GM19240 (cell line): ENCODE results near the gene ATF6B.
"Not testable (repeated sequence)": the region's sequence is repeated elsewhere in the genome, so short reads cannot be mapped to it uniquely, and the experiment has no call there.

Source experiments
- DNase-seq: peaks from one replicate; pipeline ENCODE4 v3.0.0; 2011; ENCODE audit warnings: low spot score; ENCODE audit not compliant: insufficient read length

ATF6B gene

GRCh38 chr6:32108094-32108627 lies 19.9 kb downstream of the ATF6B start:
- no peak for DNase-seq

- DNase-seq, result no peak
Observed at GRCh38 chr6:32107406-32107805, 20.6 kb downstream of the ATF6B start.

GRCh38 chr6:32105433-32105832 lies 22.6 kb downstream of the ATF6B start:
- no peak for DNase-seq

- no peak for DNase-seq
Observed at GRCh38 chr6:32102255-32102654, 25.8 kb downstream of the ATF6B start.

DNA sequence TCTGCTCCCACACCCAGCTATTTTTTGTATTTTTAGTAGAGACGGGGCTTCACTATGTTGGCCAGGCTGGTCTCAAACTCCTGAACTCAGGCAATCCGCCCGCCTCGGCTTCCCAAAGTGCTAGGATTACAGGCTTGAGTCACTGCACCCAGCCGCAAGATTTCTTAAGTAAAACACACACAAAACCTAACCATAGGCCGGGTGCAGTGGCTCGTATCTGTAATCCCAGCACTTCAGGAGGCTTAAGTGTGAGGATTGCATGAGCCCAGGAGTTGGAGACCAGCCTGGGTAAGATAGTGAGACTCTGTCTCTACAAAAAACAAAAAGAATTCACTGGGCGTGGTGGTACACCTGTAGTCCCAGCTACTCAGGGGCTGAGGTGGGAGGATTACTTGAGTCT lies 27.8 kb downstream of the ATF6B start:
- DNase-seq, result not testable (repeated sequence)

- DNase-seq, result no peak
Observed at GRCh38 chr6:32097364-32097763, 30.7 kb downstream of the ATF6B start.

GRCh38 chr6:32096394-32097258 lies 31.4 kb downstream of the ATF6B start:
- no peak for DNase-seq

DNA sequence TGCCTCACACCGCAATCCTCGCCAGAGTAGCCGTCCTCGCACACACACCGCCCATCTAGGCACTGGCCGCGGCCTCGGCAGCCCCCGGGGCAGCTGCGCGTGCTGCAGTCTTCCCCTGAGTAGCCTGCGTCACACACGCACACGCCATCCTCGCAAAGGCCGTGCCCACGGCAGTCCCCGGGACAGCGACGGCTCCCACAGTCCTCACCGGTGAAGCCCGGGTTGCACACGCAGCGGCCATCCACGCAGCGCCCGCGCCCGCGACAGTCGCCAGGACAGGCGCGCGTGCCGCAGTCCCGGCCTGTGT lies 32.0 kb downstream of the ATF6B start:
- no peak for DNase-seq

GRCh38 chr6:32095338-32096086 lies 32.5 kb downstream of the ATF6B start:
- no peak for DNase-seq

DNA sequence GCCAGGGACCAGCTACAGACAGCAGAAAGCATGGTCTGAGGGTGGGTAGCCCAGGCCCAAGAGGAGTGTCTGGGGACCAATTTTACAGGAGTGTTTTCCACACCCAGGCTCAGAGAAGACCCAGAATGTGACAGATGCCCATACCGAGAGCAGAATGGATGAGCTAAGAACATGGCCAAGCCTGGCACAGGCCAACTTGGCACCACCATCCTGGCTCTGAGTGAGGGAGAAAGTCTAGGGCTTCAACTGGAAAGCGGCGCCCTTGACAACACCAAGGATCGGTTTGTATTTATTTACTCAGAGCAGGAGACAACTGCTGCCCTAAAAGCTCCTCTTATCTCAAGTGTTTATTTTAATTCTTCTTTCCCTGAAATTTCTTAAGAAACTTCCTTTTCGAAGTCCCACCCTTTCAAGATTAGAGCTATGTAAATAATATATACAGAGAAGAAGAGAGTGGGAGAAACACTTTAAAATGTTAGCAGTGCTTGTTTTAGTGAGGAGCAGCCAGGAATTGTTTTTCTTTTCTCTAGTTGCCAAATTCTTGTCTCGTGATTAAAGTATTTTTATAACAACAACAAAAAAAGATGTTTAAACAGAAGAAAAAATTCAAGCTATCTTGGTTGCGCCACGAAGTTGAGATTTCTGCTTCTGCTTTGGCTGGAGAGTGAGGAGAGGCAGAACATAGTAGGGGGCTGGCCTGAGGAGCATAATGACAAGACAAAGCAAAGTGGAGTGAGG lies 35.1 kb downstream of the ATF6B start:
- no peak for DNase-seq

- no peak for DNase-seq
Observed at GRCh38 chr6:32089082-32089828, 38.8 kb downstream of the ATF6B start.

DNA sequence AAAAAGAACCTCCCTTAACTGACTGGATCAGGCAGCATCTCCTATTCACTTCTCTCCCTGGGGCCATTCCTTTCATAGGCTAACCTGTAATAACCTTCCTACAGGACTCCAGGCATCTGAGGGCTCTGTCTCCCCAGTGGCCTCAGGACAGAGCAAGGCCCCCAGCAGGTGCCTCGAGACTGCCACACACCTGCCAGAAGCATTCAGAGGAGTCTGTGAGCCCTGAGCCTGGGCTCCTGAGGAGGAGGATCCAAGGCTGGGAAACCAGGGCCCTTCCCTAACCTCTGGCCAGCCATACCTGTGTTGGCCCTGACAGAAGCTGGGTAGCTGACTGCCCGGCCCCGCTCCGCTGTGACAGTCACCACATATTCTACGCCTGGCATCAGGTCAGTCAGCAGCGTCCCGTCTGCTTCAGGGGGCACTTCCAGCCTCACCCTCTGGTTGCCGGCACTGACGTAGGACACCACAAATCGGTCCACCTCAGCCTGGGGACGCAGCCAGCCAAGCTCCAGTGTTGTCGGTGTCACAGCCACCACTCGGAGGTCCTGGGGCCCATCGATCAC lies 39.5 kb downstream of the ATF6B start:
- no peak for DNase-seq

- no peak for DNase-seq
Observed at GRCh38 chr6:32087574-32088486, 40.2 kb downstream of the ATF6B start.

DNA sequence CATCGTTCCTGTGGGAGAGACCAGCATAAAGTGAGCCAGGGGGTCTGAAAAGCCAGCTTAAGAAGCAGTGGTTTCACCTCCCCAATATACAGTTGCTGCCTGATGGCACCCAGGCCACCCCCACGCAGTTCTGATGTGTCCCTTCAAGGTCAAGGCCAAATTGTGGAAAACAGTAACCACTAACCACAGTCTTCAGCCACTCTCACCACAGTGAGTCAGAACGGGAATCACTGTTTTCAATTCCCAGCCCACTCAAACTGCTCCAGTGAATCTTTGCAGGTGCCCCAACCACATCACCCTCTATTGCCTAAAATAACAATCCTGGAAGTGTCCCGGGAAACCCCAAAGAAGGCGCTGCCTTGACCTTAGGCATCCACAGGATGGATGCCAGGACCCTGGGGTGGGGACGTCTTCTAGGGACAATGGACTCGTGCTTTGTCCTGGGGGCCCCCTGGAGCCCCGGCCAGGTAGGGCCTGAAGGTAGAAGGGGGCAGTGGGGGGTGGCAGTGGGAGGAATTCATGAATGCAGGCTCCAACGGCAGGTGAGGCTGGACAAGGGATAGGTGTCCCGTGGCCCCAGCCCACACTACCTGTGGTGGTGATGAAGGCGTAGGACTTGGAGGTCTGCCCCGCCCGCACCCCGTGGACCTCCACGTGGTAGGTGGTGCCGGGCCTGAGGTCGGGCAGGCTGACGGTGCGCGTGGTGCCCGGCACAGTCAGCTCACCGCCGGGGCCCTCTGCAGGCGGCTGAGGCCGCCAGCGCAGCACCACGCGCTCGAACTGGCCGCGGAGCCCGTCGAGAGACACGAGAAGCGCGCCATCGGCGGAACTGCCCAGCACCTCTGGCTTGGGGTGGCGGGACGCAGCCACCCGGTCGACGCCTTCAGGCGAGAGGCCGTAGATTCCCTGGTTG lies 41.1 kb downstream of the ATF6B start:
- peak; percentile 65 for DNase-seq

DNA sequence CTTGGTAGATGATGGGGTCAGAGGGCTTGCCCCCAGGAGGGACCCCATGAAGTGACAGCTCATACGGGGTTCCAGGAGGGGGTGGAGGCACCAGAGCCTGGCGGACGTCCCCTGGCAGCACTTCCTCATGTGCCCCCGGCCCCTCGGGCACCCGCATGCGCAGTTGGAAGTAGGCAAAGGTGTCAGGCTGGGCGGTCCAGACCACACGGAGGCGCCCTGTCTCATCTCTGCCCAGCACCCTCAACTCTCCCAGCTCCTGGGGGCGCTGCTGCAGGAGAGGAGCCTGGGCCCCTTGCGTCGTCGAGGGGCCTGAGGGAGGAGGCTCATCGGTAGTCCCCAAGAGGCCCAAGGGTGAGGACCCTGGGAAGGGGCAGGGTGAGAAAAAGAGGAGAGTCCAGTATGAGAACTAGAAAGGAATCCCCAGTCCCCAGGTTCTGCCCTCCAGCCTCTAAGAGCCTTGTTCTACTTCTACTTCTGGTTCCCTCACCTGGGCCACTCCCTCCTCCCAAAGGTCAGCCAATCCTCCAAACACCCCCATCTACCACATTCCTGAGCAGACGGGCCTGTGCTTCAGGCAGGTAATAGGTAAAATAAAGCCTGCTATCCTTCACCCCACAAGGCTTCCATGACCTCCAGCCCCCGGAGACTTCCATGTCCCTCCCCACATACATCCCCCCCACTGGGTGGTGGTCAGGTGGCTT lies 42.1 kb downstream of the ATF6B start:
- DNase-seq, result no peak

DNA sequence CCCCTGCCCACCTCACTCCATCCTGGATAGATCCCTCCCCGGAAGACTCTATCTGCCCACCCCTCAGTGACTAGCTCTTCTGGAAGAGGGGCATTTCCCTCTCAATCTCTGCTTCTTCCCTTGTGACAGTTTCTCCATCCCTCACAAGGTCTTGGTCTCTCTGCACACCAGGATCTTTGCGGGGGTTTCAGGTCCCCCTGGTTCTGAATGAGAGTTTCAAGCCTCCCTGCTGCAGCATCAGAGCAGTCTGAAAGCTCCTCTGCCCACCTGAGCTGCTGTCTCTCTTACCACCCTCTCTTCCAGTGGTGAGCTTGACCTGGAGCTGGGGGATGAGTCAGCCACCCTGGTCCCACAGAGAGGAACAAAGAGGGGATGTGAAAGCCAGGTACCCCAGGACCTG lies 43.3 kb downstream of the ATF6B start:
- DNase-seq, result no peak

DNA sequence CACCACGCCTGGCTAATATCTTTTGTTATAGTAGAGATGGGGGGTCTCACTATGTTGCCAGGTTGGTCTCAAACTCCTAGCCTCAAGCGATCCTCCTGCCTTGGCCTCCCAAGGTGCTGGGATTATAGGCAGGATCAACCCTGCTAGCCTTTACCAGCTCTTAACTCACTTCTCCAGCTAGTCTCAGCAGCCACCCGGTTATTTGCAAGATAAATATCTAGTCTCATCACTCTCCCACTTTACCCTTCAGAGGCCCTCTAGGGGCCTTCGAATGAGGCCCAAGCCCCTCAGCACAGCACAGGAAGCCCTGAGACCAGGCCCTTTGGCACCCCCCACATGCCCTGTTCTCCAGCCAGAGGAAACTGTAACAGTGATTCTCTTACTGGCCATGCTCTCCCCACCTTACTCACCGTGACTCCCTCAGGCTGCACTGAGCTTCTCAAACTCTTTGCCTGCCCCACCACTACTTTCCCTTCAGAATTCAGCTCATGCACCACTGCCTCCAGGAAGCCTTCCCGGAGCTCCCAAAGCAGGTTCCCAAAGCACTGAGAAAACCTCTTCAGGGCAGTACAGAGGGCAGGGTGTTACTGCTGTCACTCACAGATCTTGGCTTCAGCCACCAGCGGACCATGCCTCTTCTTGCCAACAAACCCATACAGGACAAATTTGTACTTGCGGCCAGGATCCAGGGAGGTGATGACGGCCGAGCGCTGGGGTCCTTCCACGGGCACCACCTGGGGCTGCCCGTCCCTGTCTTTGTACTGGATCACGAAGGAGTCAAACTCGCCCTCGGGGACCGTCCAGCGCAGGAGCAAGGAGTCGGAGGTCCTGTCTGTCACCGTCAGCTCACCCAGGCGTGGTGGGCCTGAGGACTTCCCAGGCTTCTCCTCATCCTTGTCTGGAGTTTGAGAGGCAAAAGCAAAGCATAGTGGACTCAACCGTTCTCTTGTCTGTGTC lies 44.0 kb downstream of the ATF6B start:
- DNase-seq, result no peak
